ENCODE data around the gene GPANK1. TPM values are rescaled to one million over a fixed set of nuclear protein-coding genes. Genes with fewer than 3 reads are reported as not detected.

Gene GPANK1
- total and polyA plus RNA-seq, 10 donors: 12.4 to 21.3 (median 17.4) TPM

- TF ChIP-seq, protein P1, sequence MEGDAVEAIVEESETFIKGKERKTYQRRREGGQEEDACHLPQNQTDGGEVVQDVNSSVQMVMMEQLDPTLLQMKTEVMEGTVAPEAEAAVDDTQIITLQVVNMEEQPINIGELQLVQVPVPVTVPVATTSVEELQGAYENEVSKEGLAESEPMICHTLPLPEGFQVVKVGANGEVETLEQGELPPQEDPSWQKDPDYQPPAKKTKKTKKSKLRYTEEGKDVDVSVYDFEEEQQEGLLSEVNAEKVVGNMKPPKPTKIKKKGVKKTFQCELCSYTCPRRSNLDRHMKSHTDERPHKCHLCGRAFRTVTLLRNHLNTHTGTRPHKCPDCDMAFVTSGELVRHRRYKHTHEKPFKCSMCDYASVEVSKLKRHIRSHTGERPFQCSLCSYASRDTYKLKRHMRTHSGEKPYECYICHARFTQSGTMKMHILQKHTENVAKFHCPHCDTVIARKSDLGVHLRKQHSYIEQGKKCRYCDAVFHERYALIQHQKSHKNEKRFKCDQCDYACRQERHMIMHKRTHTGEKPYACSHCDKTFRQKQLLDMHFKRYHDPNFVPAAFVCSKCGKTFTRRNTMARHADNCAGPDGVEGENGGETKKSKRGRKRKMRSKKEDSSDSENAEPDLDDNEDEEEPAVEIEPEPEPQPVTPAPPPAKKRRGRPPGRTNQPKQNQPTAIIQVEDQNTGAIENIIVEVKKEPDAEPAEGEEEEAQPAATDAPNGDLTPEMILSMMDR (IDR thresholded peaks at IDR 0.05 in 8 of 11, conservative IDR thresholded peaks at IDR 0.05 in 3 of 11): peak in 7 of 11 experiments; percentile 25 to 58 (median 48)
- TF ChIP-seq POLR2A (IDR thresholded peaks at IDR 0.05): peak; percentile 89 to 94 (median 92)
- TF ChIP-seq POLR2AphosphoS5 (IDR thresholded peaks at IDR 0.05): peak; percentile 98 to 99 (median 99)
- Histone ChIP-seq H3K27me3 (replicated peaks in 1 of 7) (no peaks in the 10 kb centered on the region), H3K36me3 (peaks cover 0 to 37% (median 22%) of the 10 kb centered on the region in 6 donors), H3K4me3 (peak within 1 kb of the TSS; percentile 52 to 82 (median 61)), H3K4me1 (peaks cover 15 to 54% (median 35%) of the 10 kb centered on the region in 6 donors), H3K9me3 (no peaks in the 10 kb centered on the region), H3K27ac (peak within 1 kb of the TSS; percentile 97 to 100 (median 99))
- peak; percentile 100 for DNase-seq
- intact Hi-C loops (cut with DNase I; ENCODE audit: low total_unique reads): no loop called here
- 1 to 2% (median 1%) methylated on average over 42 to 54 of the region's 54 CpGs for WGBS, 5 donors
These were observed 38.3 kb upstream of the GPANK1 start, which contains the start of gene ABHD16A for GRCh38 chr6:31702819-31703716. Gene ABHD16A (minus strand): TSS chr6:31703324. CDS start chr6:31703281, 43 bp downstream.

- H3K4me3 ChIP-seq: peak overlapping the region; percentile 52 to 82 (median 61)
- no peaks in the 10 kb centered on the region for H3K27me3 ChIP-seq (replicated peaks in 1 of 7)
- 1 to 2% (median 1%) methylated on average over 10 of the region's 10 CpGs for WGBS, 5 donors
- DNase-seq: no peak
- peak overlapping the region; percentile 97 to 100 (median 99) for H3K27ac ChIP-seq
- TF ChIP-seq, protein P1 (IDR thresholded peaks at IDR 0.05 in 8 of 11, conservative IDR thresholded peaks at IDR 0.05 in 3 of 11): no peak
- TF ChIP-seq POLR2A (IDR thresholded peaks at IDR 0.05) (no peak), POLR2AphosphoS5 (IDR thresholded peaks at IDR 0.05) (no peak)
- peaks cover 15 to 61% (median 38%) of the 10 kb centered on the region in 6 donors for H3K4me1 ChIP-seq
- no peaks in the 10 kb centered on the region for H3K9me3 ChIP-seq
- peaks cover 0 to 43% (median 23%) of the 10 kb centered on the region in 6 donors for H3K36me3 ChIP-seq
- intact Hi-C loops (cut with DNase I; ENCODE audit: low total_unique reads): no loop called here
These were observed 37.6 kb upstream of the GPANK1 start for GRCh38 chr6:31702405-31702818.

- intact Hi-C loops (cut with DNase I; ENCODE audit: low total_unique reads): no loop called here
- Histone ChIP-seq H3K4me3 (peak overlapping the region; percentile 52 to 82 (median 61)), H3K36me3 (peaks cover 0 to 49% (median 26%) of the 10 kb centered on the region in 6 donors), H3K9me3 (no peaks in the 10 kb centered on the region), H3K27ac (peak overlapping the region; percentile 97 to 100 (median 99)), H3K4me1 (peaks cover 15 to 64% (median 39%) of the 10 kb centered on the region in 6 donors), H3K27me3 (replicated peaks in 1 of 7) (no peaks in the 10 kb centered on the region)
- no peak for DNase-seq
- 24 to 41% (median 34%) methylated on average over 7 of the region's 7 CpGs for WGBS, 5 donors
- TF ChIP-seq, protein P1 (IDR thresholded peaks at IDR 0.05 in 8 of 11, conservative IDR thresholded peaks at IDR 0.05 in 3 of 11): no peak
- TF ChIP-seq POLR2AphosphoS5 (IDR thresholded peaks at IDR 0.05) (no peak), POLR2A (IDR thresholded peaks at IDR 0.05) (no peak)
These were observed 37.0 kb upstream of the GPANK1 start for GRCh38 chr6:31701666-31702404.

Data from spleen (tissue), 11 donors.